ENCODE results near the gene KRT86.
"Not testable (repeated sequence)": the region's sequence is repeated elsewhere in the genome, so short reads cannot be mapped to it uniquely, and the experiment has no call there.

The KRT86 gene

DNA sequence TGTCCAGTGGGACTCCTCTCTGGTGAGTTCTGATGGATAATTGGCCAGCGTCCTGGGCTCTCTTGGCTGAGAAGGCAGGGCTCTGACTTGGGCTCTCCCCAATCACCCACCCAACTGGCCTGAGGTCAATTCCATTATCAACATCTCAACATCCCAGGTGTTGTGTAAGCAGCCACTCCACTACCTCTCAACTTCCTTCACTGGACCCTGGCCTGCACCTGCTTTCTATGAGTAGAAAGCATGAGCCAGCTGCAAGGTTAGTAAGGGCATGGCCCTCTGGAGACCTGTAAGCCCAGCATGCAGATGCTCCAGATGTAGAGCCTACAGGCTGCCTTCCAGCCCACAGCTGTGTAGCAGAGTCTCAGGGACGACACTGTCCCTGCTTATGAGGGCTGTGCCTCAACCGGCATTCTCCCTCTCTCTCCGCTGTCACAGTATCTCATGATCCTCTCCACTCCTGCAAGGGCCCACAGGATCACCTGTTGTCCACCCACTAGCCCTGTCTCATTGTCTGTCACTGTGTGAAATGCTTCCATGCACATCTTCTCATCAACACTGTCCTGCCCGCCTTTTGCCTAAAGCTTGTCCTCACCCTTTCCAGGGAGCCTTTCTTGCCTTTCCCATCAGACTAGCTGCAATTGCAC lies 22.2 kb downstream of the KRT86 start:
- no peak for DNase-seq

DNA sequence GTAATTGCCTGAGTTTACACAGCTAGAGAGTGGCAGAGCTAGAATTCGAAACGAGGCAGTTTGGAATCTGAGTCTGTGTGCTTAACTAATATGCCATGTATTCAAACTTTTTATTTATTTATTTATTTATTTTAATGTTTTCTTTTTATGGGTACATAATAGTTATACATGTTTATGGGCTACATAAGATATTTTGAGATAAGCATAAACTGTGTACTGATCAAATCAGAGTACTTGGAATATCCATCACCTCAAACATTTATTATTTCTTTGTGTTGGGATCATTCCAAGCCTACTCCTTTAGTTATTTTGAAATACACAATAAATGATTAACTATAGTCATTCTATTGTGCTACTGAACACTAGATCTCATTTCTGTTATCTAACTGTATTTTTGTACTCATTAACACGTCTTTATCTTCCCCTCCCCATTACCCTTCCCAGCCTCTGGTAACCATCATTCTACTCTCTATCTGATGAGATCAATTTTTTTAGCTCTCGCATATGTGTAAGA lies 24.3 kb downstream of the KRT86 start:
- no peak for DNase-seq

GRCh38 chr12:52300796-52301691 lies 26.6 kb downstream of the KRT86 start:
- DNase-seq = no peak

GRCh38 chr12:52301721-52302120 lies 27.3 kb downstream of the KRT86 start:
- not testable (repeated sequence) for DNase-seq

- not testable (repeated sequence) for DNase-seq
These were observed 27.9 kb downstream of the KRT86 start for GRCh38 chr12:52302242-52302914.

DNA sequence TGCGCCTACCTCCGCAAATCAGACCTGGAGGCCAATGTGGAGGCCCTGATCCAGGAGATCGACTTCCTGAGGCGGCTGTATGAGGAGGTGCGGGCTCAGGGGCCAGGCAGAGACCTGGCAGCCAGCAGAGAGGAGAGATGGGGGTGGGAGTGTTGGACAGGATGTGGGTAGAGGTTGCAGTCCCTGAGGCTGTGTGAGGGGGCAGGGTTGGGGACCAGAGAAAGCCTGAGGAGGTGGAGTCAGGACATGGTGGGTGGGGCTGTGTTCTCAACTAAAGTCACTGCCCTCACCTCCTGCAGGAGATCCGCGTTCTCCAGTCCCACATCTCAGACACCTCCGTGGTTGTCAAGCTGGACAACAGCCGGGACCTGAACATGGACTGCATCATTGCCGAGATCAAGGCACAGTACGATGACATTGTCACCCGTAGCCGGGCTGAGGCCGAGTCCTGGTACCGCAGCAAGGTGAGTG lies 30.5 kb downstream of the KRT86 start:
- not testable (repeated sequence) for DNase-seq

DNA sequence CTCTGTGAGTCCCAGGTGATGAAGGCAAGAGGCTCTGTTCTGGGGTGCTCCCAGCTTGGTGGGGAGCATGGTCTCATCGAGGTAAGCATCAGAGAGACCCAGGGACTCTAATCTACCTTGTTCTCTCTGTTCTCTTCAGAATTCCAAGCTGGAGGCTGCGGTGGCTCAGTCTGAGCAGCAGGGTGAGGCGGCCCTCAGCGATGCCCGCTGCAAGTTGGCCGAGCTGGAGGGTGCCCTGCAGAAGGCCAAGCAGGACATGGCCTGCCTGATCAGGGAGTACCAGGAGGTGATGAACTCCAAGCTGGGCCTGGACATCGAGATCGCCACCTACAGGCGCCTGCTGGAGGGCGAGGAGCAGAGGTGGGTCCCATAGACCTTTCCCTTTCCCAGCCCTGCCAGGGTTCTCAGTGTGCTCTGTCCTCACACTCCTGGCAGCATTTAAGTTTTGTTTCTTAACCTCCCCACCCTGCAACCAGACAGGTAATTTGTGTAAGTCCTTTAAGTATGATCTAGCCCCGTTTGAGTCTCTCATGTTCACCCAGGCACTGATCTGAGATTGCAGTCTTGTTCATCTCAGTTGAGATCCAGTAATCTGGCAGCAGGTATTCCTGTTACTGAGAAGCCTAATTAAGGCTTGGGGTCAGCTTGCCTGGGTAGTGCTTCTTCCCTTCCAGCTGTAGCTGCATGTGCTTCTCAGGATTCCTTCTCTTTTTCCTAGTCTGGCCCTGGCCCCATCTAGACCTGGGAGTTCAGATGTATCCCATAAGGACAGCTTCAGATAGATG lies 31.7 kb downstream of the KRT86 start:
- no peak for DNase-seq

GRCh38 chr12:52306731-52307130 lies 32.3 kb downstream of the KRT86 start:
- no peak for DNase-seq

DNA sequence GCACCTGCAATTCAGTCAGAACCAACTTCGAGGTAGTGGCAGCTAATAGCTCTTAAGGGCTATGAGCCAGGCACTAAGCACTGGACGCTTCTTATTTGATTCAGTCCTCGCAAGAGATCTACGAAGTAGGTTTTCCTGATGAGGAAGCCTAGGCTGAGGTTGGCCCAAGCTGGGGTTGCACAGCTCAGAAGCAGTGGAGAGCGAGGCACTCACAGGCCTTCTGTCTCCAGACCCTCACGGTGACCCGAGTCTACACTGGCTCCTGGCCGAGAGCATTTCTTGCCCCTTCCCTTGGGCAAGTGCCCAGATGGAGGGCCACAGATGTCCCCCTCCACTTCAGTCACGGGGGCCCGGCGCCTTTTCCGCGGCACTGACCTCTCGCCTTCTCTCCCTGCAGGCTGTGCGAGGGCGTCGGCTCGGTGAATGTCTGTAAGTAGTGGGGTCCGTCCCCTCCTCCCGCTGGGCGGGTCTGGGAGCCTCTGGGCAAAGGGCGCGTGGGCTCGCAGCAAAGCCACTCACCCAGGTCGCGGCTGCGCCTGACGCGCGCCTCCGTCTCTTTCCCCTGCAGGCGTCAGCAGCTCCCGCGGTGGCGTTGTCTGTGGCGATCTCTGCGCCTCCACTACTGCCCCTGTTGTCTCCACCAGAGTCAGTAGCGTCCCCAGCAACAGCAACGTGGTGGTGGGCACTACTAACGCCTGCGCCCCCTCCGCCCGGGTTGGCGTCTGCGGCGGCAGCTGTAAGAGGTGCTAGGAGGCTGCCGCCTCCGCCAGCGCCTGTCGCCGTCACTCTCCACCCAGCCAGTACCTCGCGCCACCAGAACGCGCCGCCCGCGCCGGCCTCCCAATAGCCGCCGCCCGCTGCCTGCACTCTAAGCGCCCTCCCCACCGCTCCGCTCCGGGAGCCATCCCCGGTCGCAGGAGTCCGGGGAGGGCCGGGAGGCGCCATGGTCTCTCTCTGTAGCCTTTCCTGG lies 33.7 kb downstream of the KRT86 start:
- no peak for DNase-seq

GRCh38 chr12:52308806-52309425 lies 34.5 kb downstream of the KRT86 start:
- DNase-seq = no peak

DNA sequence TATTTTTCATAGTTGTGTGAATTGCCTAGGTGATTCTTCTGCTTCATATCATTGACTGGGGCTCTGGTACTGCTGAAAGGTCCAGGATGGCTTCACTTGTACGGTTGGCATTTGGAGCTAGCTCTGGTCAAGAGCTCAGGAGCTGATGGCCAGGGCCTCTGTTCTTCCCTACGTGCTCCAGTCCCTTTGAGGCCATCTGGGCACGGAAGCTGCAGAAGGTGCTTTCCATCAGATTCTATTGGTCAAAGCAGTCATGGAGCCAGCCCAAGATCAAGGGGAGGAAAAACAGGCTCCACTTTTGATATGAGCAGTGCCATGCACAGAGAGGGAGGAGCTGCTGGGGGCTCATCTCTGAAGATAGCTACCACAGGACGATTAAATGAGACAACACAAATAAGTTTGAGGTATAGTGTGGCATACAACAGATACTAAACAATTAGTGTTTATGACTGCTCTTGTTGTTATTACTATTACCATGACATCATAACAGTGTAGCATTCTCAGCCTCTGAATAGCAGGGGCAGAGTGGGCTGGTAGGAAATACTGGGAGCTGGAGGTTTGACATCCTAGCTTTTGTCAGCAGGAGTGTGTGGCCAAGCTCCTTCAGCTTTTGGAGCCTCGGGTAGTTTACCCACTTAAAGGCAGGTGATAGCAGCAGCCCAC lies 36.3 kb downstream of the KRT86 start:
- no peak for DNase-seq

DNA sequence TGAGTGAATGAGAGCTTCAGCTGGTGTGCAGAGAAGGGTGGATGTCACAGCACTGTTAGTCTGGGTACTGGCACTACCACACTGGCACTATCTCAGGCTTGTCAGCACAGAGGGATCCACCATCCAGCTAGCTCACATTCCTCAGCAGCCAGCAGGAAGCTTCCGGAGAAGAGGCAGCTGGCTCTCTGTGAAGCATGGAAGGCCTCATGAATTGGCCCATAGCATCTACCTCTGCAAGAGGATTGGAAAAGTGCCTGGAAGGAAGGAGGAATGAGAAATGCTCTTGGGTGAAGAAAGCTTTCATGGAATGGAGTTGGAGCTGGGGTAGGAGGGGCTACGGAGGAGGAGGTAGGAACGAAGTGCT lies 36.8 kb downstream of the KRT86 start:
- no peak for DNase-seq

DNA sequence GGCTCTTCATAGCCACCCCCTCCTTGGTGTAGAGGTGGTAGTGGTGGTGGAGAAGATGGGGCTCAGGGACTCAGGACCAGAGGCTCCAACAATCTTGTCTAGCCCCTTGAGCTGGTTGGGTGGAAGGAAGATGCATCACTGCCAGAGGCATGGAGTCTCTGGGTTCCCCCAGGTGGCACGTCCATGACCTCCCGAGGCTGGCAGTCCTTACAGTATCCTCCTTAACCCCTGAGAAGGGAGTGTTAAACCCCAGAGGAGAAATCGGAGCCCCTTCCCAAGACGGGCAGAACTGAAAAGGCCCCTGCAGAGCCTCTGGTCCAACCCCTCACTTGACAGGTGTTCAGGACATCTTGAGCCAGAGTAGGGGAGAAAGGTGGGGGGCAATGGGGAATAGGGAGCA lies 37.6 kb downstream of the KRT86 start:
- DNase-seq = no peak

- no peak for DNase-seq
These were observed 39.0 kb downstream of the KRT86 start for GRCh38 chr12:52313461-52313860.

- no peak for DNase-seq
These were observed 39.5 kb downstream of the KRT86 start for GRCh38 chr12:52313926-52314325.

GRCh38 chr12:52314511-52314910 lies 40.1 kb downstream of the KRT86 start:
- no peak for DNase-seq

GRCh38 chr12:52315721-52316120 lies 41.3 kb downstream of the KRT86 start:
- DNase-seq = not testable (repeated sequence)

DNA sequence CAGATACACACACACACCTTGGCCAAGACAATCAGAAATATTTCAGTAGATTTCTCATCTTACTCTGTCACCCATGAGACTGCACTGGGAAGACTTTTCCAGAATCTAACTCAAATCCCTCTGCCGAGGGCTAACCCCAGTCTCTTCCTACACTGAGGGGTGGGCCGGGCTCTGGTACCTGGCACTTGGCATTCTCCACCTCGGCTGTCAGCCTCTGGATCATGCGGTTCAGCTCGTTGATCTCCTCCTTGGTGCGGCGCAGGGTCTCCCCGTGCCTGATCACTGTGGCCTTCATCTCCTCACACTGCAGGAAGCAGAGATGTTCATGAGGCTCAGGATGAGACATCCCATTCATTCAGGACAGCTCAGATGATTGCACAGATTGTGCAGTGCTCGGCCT lies 41.8 kb downstream of the KRT86 start:
- no peak for DNase-seq

- no peak for DNase-seq
These were observed 42.3 kb downstream of the KRT86 start for GRCh38 chr12:52316701-52317100.

DNA sequence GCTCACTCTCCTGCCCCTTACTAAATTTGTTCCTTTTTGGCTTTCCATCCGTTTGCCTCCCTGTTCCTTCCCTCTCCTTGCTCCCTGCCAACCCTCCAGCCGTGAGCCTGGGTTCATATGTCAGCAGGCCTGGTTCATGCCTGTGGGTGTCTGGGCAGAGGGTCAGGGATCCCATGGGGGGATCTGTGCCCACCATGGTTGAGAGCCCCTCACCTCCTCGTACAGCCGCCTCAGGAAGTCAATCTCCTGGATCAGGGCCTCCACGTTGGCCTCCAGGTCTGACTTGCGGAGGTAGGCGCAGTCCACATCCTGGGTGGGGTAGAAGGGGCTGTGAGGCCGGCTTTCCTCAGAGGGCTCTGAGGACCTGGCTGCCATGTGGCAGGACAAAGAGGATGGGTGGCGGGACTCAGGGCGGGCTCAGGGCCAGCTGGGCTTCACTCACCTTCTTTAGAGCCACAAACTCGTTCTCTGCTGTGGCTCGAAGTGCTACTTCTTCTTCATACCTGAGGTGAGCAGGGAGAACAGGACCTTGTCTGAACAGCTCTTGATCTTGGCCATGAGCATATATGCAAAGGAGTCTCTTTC lies 43.1 kb downstream of the KRT86 start:
- DNase-seq = no peak
